HFFc6 (cell line): ENCODE results near the gene PARD3. TPM values are rescaled to one million over a fixed set of nuclear protein-coding genes. Genes with fewer than 3 reads are reported as not detected.

ENCODE experiments used
- DNase-seq: peaks from one replicate; pipeline ENCODE4 v3.0.0-alpha.2; 2018
- H3K27ac Mint-ChIP-seq: 2 replicates; pipeline ENCODE4 v1.8.0; 2020; ENCODE audit warnings: mild to moderate bottlenecking, mixed read lengths
- H3K27me3 Mint-ChIP-seq: 2 replicates; pipeline ENCODE4 v1.8.0; 2021; ENCODE audit warnings: mild to moderate bottlenecking, moderate library complexity, mixed read lengths; ENCODE audit not compliant: insufficient read depth
- H3K36me3 Mint-ChIP-seq: 2 replicates; pipeline ENCODE4 v1.8.0; 2021; ENCODE audit warnings: low read depth, mixed read lengths
- H3K4me1 Mint-ChIP-seq: 2 replicates; pipeline ENCODE4 v1.8.0; 2020; ENCODE audit warnings: low read depth, mixed read lengths
- H3K4me3 Mint-ChIP-seq: 2 replicates; pipeline ENCODE4 v1.8.0; 2020; ENCODE audit warnings: mild to moderate bottlenecking, moderate library complexity, mixed read lengths
- H3K9me3 Mint-ChIP-seq: 2 replicates; pipeline ENCODE4 v1.8.0; 2020; ENCODE audit warnings: mild to moderate bottlenecking, mixed read lengths
- CTCF ChIP-seq: fragments of 200-600 bp; sonication (generic); IDR thresholded peaks from 2 replicates; pipeline ENCODE4 v1.5.0; 2021; ENCODE audit warnings: antibody characterized with exemption, mild to moderate bottlenecking
- total RNA-seq, 6 experiments: library from RNA; stranded (reverse); fragmentation: NEBNext Ultra II Directional; extraction: Animal tissue kit (Norgen Biotek cat#: 25700); gene quantifications; 2 replicates in 1 of 6; 3 replicates in 5 of 6; pipeline ENCODE4 v1.2.3, GENCODE V29; 2021

The PARD3 gene
- total RNA-seq, 6 experiments from 2014 or later = 19.9 to 24.3 (median 23.1) TPM

GRCh38 chr10:34374356-34375045 lies 440.6 kb downstream of the PARD3 start:
- Mint-ChIP-seq H3K27me3 (no peaks in the 10 kb centered on the region; the same call in 1 of the 2 replicates), H3K9me3 (no peaks in the 10 kb centered on the region), H3K4me3 (no peak overlapping the region), H3K4me1 (peaks cover 6% of the 10 kb centered on the region), H3K27ac (no peak overlapping the region), H3K36me3 (peaks cover 5% of the 10 kb centered on the region; the same call in 1 of the 2 replicates)
- DNase-seq = no peak
- TF ChIP-seq CTCF = no peak

GRCh38 chr10:34373211-34373610 lies 441.9 kb downstream of the PARD3 start:
- Mint-ChIP-seq H3K27ac (no peak overlapping the region), H3K36me3 (peaks cover 5% of the 10 kb centered on the region; the same call in 1 of the 2 replicates), H3K27me3 (no peaks in the 10 kb centered on the region; the same call in 1 of the 2 replicates), H3K4me3 (no peak overlapping the region), H3K9me3 (no peaks in the 10 kb centered on the region), H3K4me1 (peaks cover 6% of the 10 kb centered on the region)
- TF ChIP-seq CTCF = no peak
- no peak for DNase-seq

GRCh38 chr10:34372509-34372908 lies 442.6 kb downstream of the PARD3 start:
- H3K4me1 Mint-ChIP-seq = peaks cover 6% of the 10 kb centered on the region
- no peaks in the 10 kb centered on the region for H3K9me3 Mint-ChIP-seq
- H3K36me3 Mint-ChIP-seq = peaks cover 5% of the 10 kb centered on the region; the same call in 1 of the 2 replicates
- no peaks in the 10 kb centered on the region; the same call in 1 of the 2 replicates for H3K27me3 Mint-ChIP-seq
- no peak for DNase-seq
- no peak overlapping the region for H3K4me3 Mint-ChIP-seq
- no peak overlapping the region for H3K27ac Mint-ChIP-seq
- no peak for TF ChIP-seq CTCF

GRCh38 chr10:34370126-34370525 lies 445.0 kb downstream of the PARD3 start:
- H3K27me3 Mint-ChIP-seq = no peaks in the 10 kb centered on the region; the same call in 1 of the 2 replicates
- no peak overlapping the region for H3K27ac Mint-ChIP-seq
- no peak for TF ChIP-seq CTCF
- DNase-seq = no peak
- peaks cover 5% of the 10 kb centered on the region for H3K4me1 Mint-ChIP-seq
- peaks cover 5% of the 10 kb centered on the region; the same call in 1 of the 2 replicates for H3K36me3 Mint-ChIP-seq
- no peak overlapping the region for H3K4me3 Mint-ChIP-seq
- no peaks in the 10 kb centered on the region for H3K9me3 Mint-ChIP-seq

- Mint-ChIP-seq H3K27me3 (no peaks in the 10 kb centered on the region; the same call in 1 of the 2 replicates), H3K4me3 (no peak overlapping the region), H3K4me1 (peaks cover 5% of the 10 kb centered on the region), H3K27ac (no peak overlapping the region), H3K36me3 (peaks cover 5% of the 10 kb centered on the region), H3K9me3 (no peaks in the 10 kb centered on the region)
- no peak for DNase-seq
- TF ChIP-seq CTCF = no peak
Observed at GRCh38 chr10:34369120-34369519, 446.0 kb downstream of the PARD3 start.
